Caco-2 (cell line): ENCODE results near the gene PIP4K2A. TPM values are rescaled to one million over a fixed set of nuclear protein-coding genes. Genes with fewer than 3 reads are reported as not detected.

ENCODE experiments used
- BruUV-seq: library from RNA; stranded (reverse); fragments of 400-500 nt; replicated peaks from 2 replicates; lab custom pipeline; 2021; lab: Mats Ljungman, UMichigan
- CTCF ChIA-PET: fragments of 300-600 bp; sonication (Branson Sonifier 250); formaldehyde crosslinking; loops from one replicate; lab custom pipeline; 2022; ENCODE audit warnings: antibody characterized with exemption; lab: Charles Lee
- POLR2A ChIA-PET: fragments of 300-600 bp; sonication (Branson Sonifier 250); formaldehyde crosslinking; loops from one replicate; lab custom pipeline; 2022; ENCODE audit warnings: antibody characterized with exemption; lab: Charles Lee
- DNase-seq, 2 experiments: peaks; one replicate each; pipeline versions ENCODE4 v3.0.0 to v3.0.0-alpha.2; 2020 to 2022
- H3K27me3 ChIP-seq: replicated peaks from 2 replicates; pipeline ENCODE4 v1.6.0; 2011; ENCODE audit warnings: low read length; ENCODE audit not compliant: control insufficient read depth, insufficient read depth
- H3K36me3 ChIP-seq: 2 replicates; pipeline ENCODE4 v1.5.1; 2011; ENCODE audit warnings: low read length; ENCODE audit not compliant: control insufficient read depth, insufficient read depth
- H3K4me1 ChIP-seq: fragments of 250-450 bp; sonication (Bioruptor Pico); 2 replicates; pipeline ENCODE4 v1.5.1; 2020; ENCODE audit warnings: mild to moderate bottlenecking
- H3K4me3 ChIP-seq: 2 replicates; pipeline ENCODE4 v1.5.1; 2011; ENCODE audit warnings: low read depth, mild to moderate bottlenecking, control low read depth, low read length
- H3K9me3 ChIP-seq: fragments of 250-450 bp; sonication (Bioruptor Pico); 2 replicates; pipeline ENCODE4 v1.5.1; 2020; ENCODE audit warnings: mild to moderate bottlenecking, moderate library complexity
- H3K27ac Mint-ChIP-seq: one replicate; pipeline ENCODE4 v1.8.0; 2022; ENCODE audit warnings: mixed read lengths; ENCODE audit not compliant: unreplicated experiment
- H3K27me3 Mint-ChIP-seq: one replicate; pipeline ENCODE4 v1.8.0; 2022; ENCODE audit warnings: mixed read lengths; ENCODE audit not compliant: insufficient read depth, unreplicated experiment
- H3K36me3 Mint-ChIP-seq: one replicate; pipeline ENCODE4 v1.8.0; 2022; ENCODE audit warnings: mild to moderate bottlenecking, mixed read lengths; ENCODE audit not compliant: insufficient read depth, unreplicated experiment
- H3K4me1 Mint-ChIP-seq: one replicate; pipeline ENCODE4 v1.8.0; 2022; ENCODE audit warnings: low read depth, mixed read lengths; ENCODE audit not compliant: unreplicated experiment
- H3K4me3 Mint-ChIP-seq: one replicate; pipeline ENCODE4 v1.8.0; 2022; ENCODE audit warnings: mild to moderate bottlenecking, moderate library complexity, mixed read lengths; ENCODE audit not compliant: unreplicated experiment
- H3K9me3 Mint-ChIP-seq: one replicate; pipeline ENCODE4 v1.8.0; 2022; ENCODE audit warnings: mixed read lengths; ENCODE audit not compliant: unreplicated experiment
- CTCF ChIP-seq, 2 experiments: fragments of 200-600 bp in 1 of 2; IDR thresholded peaks; 1 replicate in 1 of 2; 2 replicates in 1 of 2; pipeline versions ENCODE4 v1.5.1 to v1.8.0; 2011 to 2022; ENCODE audit warnings: antibody characterized with exemption in 1 of 2, control low read depth in 1 of 2, inconsistent platforms in 1 of 2, low read depth in 1 of 2, low read length in 1 of 2, mild to moderate bottlenecking in 1 of 2, moderate library complexity in 1 of 2; ENCODE audit not compliant: insufficient read depth in 1 of 2, severe bottlenecking in 1 of 2, unreplicated experiment in 1 of 2
- intact Hi-C: fragments of 100-400 bp; cut with micrococcal nuclease; formaldehyde crosslinking; loops from one replicate; pipeline ENCODE4 v1.10.0; 2022; ENCODE audit not compliant: unreplicated experiment
- total RNA-seq: library from RNA; stranded (reverse); gene quantifications from 2 replicates; pipeline ENCODE4 v1.2.3, GENCODE V29; 2022

Gene PIP4K2A
- total RNA-seq, 1 experiment from 2014 or later, result 26.9 TPM

DNA sequence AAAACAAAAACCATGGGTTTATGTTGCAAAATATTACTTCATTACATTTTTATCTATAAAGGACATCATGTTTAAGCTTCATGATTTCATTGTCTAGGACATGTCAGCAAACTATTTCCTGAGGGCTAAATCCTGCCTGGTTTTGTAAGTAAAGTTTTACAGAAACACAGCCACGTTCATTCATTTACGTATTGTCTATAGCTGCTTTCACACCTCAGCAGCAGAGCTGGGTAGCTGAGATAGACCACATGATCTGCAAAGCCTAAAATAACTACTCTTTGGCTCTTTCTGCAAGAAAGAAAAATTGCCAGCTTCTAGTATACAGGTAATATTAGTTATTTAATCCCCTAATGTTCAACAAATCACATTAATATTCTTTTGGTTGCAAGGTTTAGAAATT lies 12.7 kb upstream of the PIP4K2A start:
- H3K27ac Mint-ChIP-seq, result no peak overlapping the region
- Histone ChIP-seq H3K27me3 (no peaks in the 10 kb centered on the region), H3K36me3 (no peaks in the 10 kb centered on the region), H3K4me3 (no peak overlapping the region), H3K9me3 (no peaks in the 10 kb centered on the region), H3K4me1 (no peaks in the 10 kb centered on the region)
- no peak for TF ChIP-seq CTCF (IDR thresholded peaks at IDR 0.05; ENCODE audit: insufficient read depth in 1 of 2, low read depth in 1 of 2, low read length in 1 of 2, severe bottlenecking in 1 of 2, unreplicated experiment in 1 of 2)
- no peaks in the 10 kb centered on the region for H3K9me3 Mint-ChIP-seq
- DNase-seq, result no peak
- peaks cover 6% of the 10 kb centered on the region for H3K4me1 Mint-ChIP-seq
- intact Hi-C loops, result no loop called here
- no peak overlapping the region for H3K4me3 Mint-ChIP-seq
- CTCF ChIA-PET, result no interaction called here
- no peaks in the 10 kb centered on the region for H3K27me3 Mint-ChIP-seq
- POLR2A ChIA-PET, result interaction anchor here (0.5 kb wide), 1 partner anchor 227 kb away, joined by 3 read pairs; no protein-coding TSS in a partner anchor
- no peaks in the 10 kb centered on the region for H3K36me3 Mint-ChIP-seq
- BruUV-seq, result no TSS peak

GRCh38 chr10:22724773-22725172 lies 10.4 kb upstream of the PIP4K2A start:
- no peak overlapping the region for H3K4me3 Mint-ChIP-seq
- no TSS peak for BruUV-seq
- ChIA-PET POLR2A (no interaction called here), CTCF (no interaction called here)
- no peaks in the 10 kb centered on the region for H3K36me3 ChIP-seq
- H3K4me3 ChIP-seq, result no peak overlapping the region
- H3K36me3 Mint-ChIP-seq, result no peaks in the 10 kb centered on the region
- H3K4me1 ChIP-seq, result no peaks in the 10 kb centered on the region
- no peak overlapping the region for H3K27ac Mint-ChIP-seq
- H3K9me3 ChIP-seq, result no peaks in the 10 kb centered on the region
- intact Hi-C loops, result no loop called here
- DNase-seq, result no peak
- peaks cover 6% of the 10 kb centered on the region for H3K4me1 Mint-ChIP-seq
- no peaks in the 10 kb centered on the region for H3K27me3 Mint-ChIP-seq
- no peaks in the 10 kb centered on the region for H3K27me3 ChIP-seq
- no peaks in the 10 kb centered on the region for H3K9me3 Mint-ChIP-seq
- TF ChIP-seq CTCF (IDR thresholded peaks at IDR 0.05; ENCODE audit: insufficient read depth in 1 of 2, low read depth in 1 of 2, low read length in 1 of 2, severe bottlenecking in 1 of 2, unreplicated experiment in 1 of 2), result no peak

GRCh38 chr10:22723783-22724182 lies 9.4 kb upstream of the PIP4K2A start:
- Histone ChIP-seq H3K27me3 (no peaks in the 10 kb centered on the region), H3K4me3 (no peak overlapping the region), H3K4me1 (no peaks in the 10 kb centered on the region), H3K36me3 (no peaks in the 10 kb centered on the region), H3K9me3 (no peaks in the 10 kb centered on the region)
- TF ChIP-seq CTCF (IDR thresholded peaks at IDR 0.05; ENCODE audit: insufficient read depth in 1 of 2, low read depth in 1 of 2, low read length in 1 of 2, severe bottlenecking in 1 of 2, unreplicated experiment in 1 of 2), result no peak
- no peaks in the 10 kb centered on the region for H3K27me3 Mint-ChIP-seq
- no TSS peak for BruUV-seq
- ChIA-PET POLR2A (no interaction called here), CTCF (no interaction called here)
- H3K9me3 Mint-ChIP-seq, result no peaks in the 10 kb centered on the region
- intact Hi-C loops, result no loop called here
- no peak for DNase-seq
- H3K27ac Mint-ChIP-seq, result no peak overlapping the region
- no peak overlapping the region for H3K4me3 Mint-ChIP-seq
- peaks cover 6% of the 10 kb centered on the region for H3K4me1 Mint-ChIP-seq
- no peaks in the 10 kb centered on the region for H3K36me3 Mint-ChIP-seq
